Activated CD4-positive, alpha-beta T cell treated with anti-CD3 and anti-CD28 coated beads, Interleukin-2, amount 50 U/mL, for 16 hours (primary cell): Measurements from ENCODE around the gene PROSER2.
"Not testable (repeated sequence)": the region's sequence is repeated elsewhere in the genome, so short reads cannot be mapped to it uniquely, and the experiment has no call there.

Experiments used
- DNase-seq: peaks from one replicate; pipeline ENCODE4 v3.0.0-alpha.2; 2020

The PROSER2 gene

GRCh38 chr10:11838298-11838852, 15.2 kb downstream of the PROSER2 start:
- DNase-seq, result no peak

DNA sequence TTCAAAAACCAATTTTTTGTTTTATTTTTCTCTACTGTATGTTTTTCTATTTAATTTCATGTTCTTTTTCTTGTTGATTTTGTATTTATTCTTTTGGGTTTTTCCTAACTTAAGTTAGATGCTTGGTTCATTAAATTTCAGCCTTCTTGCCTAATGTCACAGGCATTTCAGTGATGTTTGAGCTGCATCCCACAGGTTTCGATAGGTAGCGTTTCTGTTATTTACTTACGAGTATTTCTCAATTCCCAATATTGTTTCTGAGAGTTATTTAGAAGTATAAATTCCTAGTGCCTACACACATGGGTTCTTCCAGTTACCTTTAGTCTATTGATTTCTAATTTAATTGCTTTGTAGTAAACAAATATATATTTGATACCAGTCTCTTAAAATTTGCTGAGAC, 18.2 kb downstream of the PROSER2 start:
- no peak for DNase-seq

- no peak for DNase-seq
Measured at GRCh38 chr10:11842411-11842810, 19.3 kb downstream of the PROSER2 start.

- DNase-seq, result no peak
Measured at GRCh38 chr10:11845113-11845512, 22.0 kb downstream of the PROSER2 start.

GRCh38 chr10:11846542-11846941, 23.4 kb downstream of the PROSER2 start:
- no peak for DNase-seq

DNA sequence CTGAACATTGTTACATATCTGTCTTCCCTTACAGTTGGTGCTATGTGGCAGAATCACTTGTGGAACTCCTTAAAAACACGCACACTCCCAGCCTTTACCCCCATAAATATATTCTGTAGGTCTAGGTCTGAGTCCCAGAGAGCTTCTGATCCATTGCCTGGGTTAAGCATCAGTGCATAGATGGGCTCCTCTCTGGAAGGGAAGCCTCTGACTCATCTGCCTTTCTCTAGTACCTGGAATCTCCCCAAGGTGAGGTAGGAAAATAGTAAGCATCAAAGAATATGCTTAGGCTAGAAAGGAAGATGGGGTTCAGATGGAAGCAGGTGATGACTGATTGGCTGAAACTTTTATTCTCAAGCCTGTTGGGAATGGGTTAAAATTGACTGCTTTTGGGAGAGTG, 26.1 kb downstream of the PROSER2 start:
- DNase-seq, result no peak

GRCh38 chr10:11849911-11850310, 26.8 kb downstream of the PROSER2 start:
- no peak for DNase-seq

GRCh38 chr10:11851910-11852309, 28.8 kb downstream of the PROSER2 start:
- no peak for DNase-seq

- not testable (repeated sequence) for DNase-seq
Measured at GRCh38 chr10:11852637-11853036, 29.5 kb downstream of the PROSER2 start.

DNA sequence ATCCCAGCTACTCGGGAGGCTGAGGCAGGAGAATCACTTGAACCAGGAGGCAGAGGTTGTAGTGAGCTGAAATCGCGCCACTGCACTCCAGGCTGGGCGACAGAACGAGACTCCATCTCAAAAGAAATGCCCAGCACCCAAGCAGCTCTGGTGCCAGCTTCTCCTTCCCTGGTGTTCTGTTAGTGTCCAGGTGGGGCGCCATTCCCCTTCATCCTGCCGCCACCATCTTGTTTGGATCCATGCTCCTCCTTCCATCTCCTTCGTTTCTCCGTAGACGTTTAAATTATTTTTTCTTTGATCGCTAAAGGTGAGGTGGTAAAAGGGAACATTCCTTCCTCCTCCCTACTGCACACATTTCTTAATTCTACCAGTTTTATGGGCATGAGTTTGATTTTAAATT, 30.3 kb downstream of the PROSER2 start:
- DNase-seq, result no peak

GRCh38 chr10:11854301-11854700, 31.1 kb downstream of the PROSER2 start:
- DNase-seq, result no peak

- no peak for DNase-seq
Measured at GRCh38 chr10:11856089-11856488, 32.9 kb downstream of the PROSER2 start.

- no peak for DNase-seq
Measured at GRCh38 chr10:11856678-11857077, 33.5 kb downstream of the PROSER2 start.

GRCh38 chr10:11858093-11858492, 34.9 kb downstream of the PROSER2 start:
- no peak for DNase-seq

GRCh38 chr10:11861341-11861740, 38.2 kb downstream of the PROSER2 start:
- no peak for DNase-seq

DNA sequence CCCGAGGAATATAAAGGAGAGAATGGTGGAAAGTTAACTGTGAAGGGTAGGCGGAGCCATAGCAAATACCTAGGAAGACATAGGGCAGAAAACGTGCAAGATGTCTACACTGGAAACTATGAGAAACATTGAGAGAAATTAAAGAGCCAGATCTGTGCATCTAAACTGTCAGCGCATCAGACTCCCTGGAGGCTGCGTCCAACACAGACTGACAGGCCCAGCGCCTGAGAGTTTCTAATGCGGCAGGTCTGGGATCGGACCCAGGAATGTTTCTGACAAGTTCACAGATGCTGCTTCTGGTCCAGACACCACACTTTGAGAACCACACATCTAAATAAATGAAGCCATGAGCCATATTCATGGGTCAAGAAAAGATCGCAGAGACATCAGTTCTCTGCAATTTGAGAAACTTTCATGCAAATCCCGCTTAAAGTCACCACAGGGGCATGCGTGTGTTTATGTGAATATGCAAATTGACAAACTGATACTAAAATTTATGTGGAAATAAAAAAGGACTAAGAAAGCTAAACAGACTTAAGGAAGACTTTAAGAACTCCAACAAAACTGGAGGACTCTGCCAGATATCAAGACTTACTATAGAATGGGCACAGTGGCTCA, 38.8 kb downstream of the PROSER2 start:
- DNase-seq, result no peak

DNA sequence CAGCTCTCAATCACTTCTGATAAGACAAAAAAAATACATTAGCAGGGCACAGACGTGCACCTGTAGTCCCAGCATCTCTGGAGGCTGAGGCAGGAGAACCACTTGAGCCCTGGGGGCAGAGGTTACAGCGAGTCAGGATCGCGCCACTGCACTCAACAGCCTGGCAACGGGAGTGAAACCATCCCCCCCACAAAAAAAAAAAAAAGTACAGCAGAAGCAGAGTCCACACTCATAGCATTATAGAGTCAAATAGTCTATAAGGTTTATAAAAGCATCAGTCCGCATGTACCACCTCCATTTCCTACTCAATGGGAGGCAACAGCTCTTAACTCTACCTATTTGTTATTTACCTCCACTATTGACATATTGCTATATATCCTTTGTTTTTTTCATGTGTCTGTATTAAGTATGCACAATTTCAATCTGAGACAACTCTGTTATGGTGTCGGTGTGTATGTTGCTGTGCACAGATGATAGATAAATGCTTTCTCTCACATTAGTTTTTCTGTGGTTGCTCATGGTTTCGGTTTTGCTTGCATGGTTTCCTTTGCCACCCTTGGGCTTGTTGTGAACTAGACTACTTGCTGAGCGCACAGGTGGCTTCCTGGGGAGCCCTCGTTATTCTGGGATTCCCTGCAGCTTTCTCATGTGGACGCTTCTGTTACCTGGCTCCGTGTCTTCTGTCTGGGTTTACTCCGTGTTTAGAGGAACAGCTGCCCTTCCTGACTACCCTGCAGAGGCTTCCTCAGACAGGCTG, 40.4 kb downstream of the PROSER2 start:
- peak; percentile 90 for DNase-seq

DNA sequence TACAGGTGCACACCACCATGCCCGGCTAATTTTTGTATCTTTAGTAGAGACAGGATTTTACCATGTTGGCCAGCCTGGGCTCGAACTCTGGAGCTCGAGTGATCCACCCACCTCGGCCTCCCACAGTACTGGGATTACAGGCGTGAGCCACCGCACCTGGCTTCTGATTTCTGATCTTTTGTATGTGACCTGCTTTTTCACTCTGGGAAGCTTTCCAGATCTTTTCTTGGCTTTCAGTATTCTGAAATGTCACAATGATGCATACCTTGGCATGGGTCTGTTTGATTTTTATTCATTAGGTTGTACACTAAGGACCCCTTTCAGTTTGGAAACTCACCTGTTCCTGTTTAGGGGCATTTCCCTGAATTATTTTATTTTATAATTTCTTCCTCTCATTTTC, 41.6 kb downstream of the PROSER2 start:
- DNase-seq, result no peak

- DNase-seq, result no peak
Measured at GRCh38 chr10:11865561-11865960, 42.4 kb downstream of the PROSER2 start.

GRCh38 chr10:11866199-11866925, 43.2 kb downstream of the PROSER2 start:
- no peak for DNase-seq

DNA sequence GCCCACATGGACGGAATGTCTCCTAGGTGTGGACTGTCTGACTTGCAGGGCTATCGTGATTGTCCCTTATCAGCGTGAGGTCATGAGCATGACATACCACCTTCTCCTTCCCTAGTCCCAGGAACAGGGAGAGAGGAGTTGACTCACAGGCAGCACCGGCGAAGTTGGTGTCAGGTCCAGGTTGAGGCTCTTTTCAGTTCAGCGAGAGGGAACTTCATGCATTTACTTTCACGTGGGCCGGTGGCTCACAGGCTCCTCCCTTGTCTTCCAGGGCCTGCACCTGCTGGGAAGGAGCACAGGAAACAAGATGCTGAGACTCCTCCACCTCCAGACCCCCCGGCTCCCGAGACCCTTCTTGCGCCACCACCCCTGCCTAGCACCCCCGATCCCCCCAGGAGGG, 46.1 kb downstream of the PROSER2 start:
- DNase-seq, result no peak

DNA sequence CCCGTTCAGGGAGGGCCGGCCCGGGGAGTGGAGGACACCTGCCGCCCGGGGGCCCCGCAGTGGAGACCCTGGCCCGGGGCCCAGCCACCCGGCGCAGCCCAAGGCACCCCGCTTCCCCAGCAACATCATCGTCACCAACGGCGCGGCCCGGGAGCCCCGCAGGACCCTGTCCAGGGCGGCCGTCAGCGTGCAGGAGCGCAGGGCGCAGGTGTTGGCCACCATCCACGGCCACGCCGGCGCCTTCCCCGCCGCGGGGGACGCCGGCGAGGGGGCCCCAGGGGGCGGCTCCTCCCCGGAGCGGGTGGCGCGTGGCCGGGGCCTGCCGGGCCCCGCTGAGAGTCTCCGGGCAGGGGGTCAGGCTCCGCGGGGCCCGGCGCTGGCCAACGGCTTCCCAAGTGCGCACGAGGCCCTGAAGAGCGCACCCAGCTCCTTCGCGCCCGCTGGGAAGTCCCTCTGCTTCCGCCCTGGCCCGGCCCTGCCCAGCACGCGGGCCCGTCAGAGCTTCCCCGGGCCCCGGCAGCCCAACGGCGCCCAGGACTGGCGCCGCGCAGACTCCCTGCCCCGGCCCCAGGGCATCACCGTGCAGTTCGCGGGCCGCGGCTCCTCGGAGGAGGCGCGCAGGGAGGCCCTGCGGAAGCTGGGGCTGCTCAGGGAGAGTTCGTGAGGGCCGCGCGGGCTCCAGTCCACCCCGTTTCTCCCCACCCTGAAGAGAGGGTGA, 46.7 kb downstream of the PROSER2 start:
- no peak for DNase-seq

DNA sequence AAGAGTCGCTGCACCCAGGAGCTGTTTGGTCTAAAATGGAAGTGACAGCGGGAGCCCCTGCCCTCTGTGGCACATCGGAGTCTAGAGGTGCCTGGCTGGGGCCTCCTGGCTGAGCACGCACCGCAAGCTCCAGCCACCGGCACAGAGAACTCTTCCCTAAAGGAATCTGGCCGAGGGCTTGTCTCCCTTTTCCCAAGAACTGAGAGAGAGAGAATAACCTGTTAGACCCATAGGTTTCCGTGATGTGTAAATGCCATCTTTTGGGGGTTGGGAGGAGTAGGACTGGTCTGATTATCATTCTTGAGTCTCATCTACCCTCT, 47.3 kb downstream of the PROSER2 start:
- DNase-seq, result no peak
